Ishikawa (cell line): ENCODE data around the gene KRTAP4-1.

Experiments used
- CEBPB ChIP-seq: IDR thresholded peaks from 2 replicates; pipeline ENCODE4 v1.6.1; 2012
- CREB1 ChIP-seq: IDR thresholded peaks from 2 replicates; pipeline ENCODE4 v1.6.1; 2012; ENCODE audit warnings: low read depth
- EGR1 ChIP-seq: IDR thresholded peaks from 2 replicates; pipeline ENCODE4 v1.6.1; 2012
- EP300 ChIP-seq: IDR thresholded peaks from 2 replicates; pipeline ENCODE4 v1.6.1; 2012; ENCODE audit warnings: borderline replicate concordance
- FOXM1 ChIP-seq: IDR thresholded peaks from 2 replicates; pipeline ENCODE4 v1.6.1; 2012; ENCODE audit warnings: low read depth, borderline replicate concordance
- NFIC ChIP-seq: IDR thresholded peaks from 2 replicates; pipeline ENCODE4 v1.6.1; 2012
- RAD21 ChIP-seq: IDR thresholded peaks from 2 replicates; pipeline ENCODE4 v1.6.1; 2012; ENCODE audit warnings: low read depth
- REST ChIP-seq: IDR thresholded peaks from 2 replicates; pipeline ENCODE4 v1.6.1; 2012; ENCODE audit warnings: low read depth, mild to moderate bottlenecking
- TAF1 ChIP-seq: IDR thresholded peaks from 2 replicates; pipeline ENCODE4 v1.6.1; 2012; ENCODE audit warnings: low read depth, mild to moderate bottlenecking
- TCF12 ChIP-seq: IDR thresholded peaks from 2 replicates; pipeline ENCODE4 v1.6.1; 2012; ENCODE audit warnings: low read depth
- TEAD4 ChIP-seq: IDR thresholded peaks from 2 replicates; pipeline ENCODE4 v1.6.1; 2012
- USF1 ChIP-seq: IDR thresholded peaks from 2 replicates; pipeline ENCODE4 v1.6.1; 2012
- YY1 ChIP-seq: IDR thresholded peaks from 2 replicates; pipeline ENCODE4 v1.6.1; 2012; ENCODE audit warnings: low read depth
- TF ChIP-seq, protein P1 (sequence below): IDR thresholded peaks from 2 replicates; pipeline ENCODE4 v1.6.1; 2012

DNA sequence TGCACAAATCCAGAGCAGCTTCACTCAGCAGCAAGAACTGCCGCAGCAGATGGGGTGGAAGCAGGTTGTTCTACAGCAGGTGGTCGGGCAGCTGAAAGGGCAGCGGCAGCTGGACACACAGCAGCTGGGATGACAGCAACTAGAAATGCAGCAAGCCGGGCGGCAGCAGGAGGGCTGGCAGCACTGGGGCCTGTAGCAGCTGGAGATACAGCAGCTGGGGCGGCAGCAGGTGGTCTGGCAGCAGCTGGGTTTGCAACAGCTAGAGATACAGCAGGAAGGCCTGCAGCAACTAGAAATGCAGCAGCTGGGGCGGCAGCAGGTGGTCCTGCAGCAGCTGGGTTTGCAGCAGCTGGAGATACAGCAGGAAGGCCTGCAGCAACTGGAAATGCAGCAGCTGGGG, 17.1 kb downstream of the KRTAP4-1 start:
- TF ChIP-seq YY1 (no peak), TEAD4 (no peak), EP300 (no peak), FOXM1 (no peak), RAD21 (no peak), TCF12 (no peak), TAF1 (no peak), CREB1 (no peak), EGR1 (no peak), REST (no peak), USF1 (no peak), CEBPB (no peak), NFIC (no peak)
- TF ChIP-seq, protein P1, sequence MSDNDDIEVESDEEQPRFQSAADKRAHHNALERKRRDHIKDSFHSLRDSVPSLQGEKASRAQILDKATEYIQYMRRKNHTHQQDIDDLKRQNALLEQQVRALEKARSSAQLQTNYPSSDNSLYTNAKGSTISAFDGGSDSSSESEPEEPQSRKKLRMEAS = no peak
